Upper lobe of left lung (tissue), 6 donors: ENCODE results near the gene FMO3. TPM values are rescaled to one million over a fixed set of nuclear protein-coding genes. Genes with fewer than 3 reads are reported as not detected.

ENCODE experiments used
- ATAC-seq, 2 donors: fragments of 200-7000 bp; cut with Tn5 transposase; one replicate each; pipeline ENCODE4 v1.9.1; 2022; ENCODE audit warnings: mild to moderate bottlenecking in 2 of 2, moderate library complexity in 2 of 2; ENCODE audit not compliant: low FRiP score in 2 of 2
- DNase-seq, 2 donors: peaks; one replicate each; pipeline ENCODE4 v3.0.0-alpha.2; 2019 to 2020
- H3K27ac ChIP-seq, 4 donors: fragments of 200-600 bp; sonication (generic); one replicate each; pipeline ENCODE4 v1.5.1; 2016 to 2019
- H3K27me3 ChIP-seq, 4 donors: fragments of 200-600 bp; sonication (generic); one replicate each; pipeline ENCODE4 v1.5.1; 2017 to 2019
- H3K36me3 ChIP-seq, 4 donors: fragments of 200-600 bp; sonication (generic); one replicate each; pipeline ENCODE4 v1.5.1; 2016 to 2019
- H3K4me1 ChIP-seq, 4 donors: fragments of 200-600 bp; sonication (generic); one replicate each; pipeline ENCODE4 v1.5.1; 2018 to 2019
- H3K4me3 ChIP-seq, 4 donors: fragments of 200-600 bp; sonication (generic); one replicate each; pipeline ENCODE4 v1.5.1; 2017 to 2019; ENCODE audit warnings: mild to moderate bottlenecking in 2 of 4, moderate library complexity in 1 of 4
- H3K9me3 ChIP-seq, 4 donors: fragments of 200-600 bp; sonication (generic); one replicate each; pipeline ENCODE4 v1.5.1; 2018 to 2019
- EP300 ChIP-seq, 4 donors: sonication (generic); formaldehyde crosslinking; IDR thresholded peaks; one replicate each; pipeline ENCODE4 v1.5.1; 2017; ENCODE audit warnings: antibody characterized with exemption in 4 of 4, control low read depth in 2 of 4
- POLR2A ChIP-seq, 4 donors: fragments of 450-650 bp; IDR thresholded peaks; one replicate each; pipeline ENCODE4 v1.5.1; 2016 to 2017; ENCODE audit warnings: antibody characterized with exemption in 4 of 4, mild to moderate bottlenecking in 2 of 4
- POLR2AphosphoS5 ChIP-seq, 2 donors: sonication (generic); formaldehyde crosslinking; IDR thresholded peaks; one replicate each; pipeline ENCODE4 v1.5.1; 2017; ENCODE audit warnings: antibody characterized with exemption in 2 of 2
- WGBS, 2 donors: methylation state at CpG; one replicate each; pipeline ENCODE4 v1.1.5; 2017 to 2018; 5-methylcytosine and 5-hydroxymethylcytosine counted together
- total RNA-seq, 6 donors: library from RNA; depleted of rRNA in 4 of 6; stranded (reverse); fragments of >200 nt in 4 of 6; gene quantifications; one replicate each; pipeline versions ENCODE4 v1.1.0 to v1.2.1, GENCODE V29; 2016 to 2021
- TF ChIP-seq, protein P1 (sequence below), 6 experiments: fragments of 450-650 bp in 4 of 6; fragments of 200-600 bp in 2 of 6; sonication (generic) in 2 of 6; IDR thresholded peaks; one replicate each; pipeline ENCODE4 v1.5.1; 2016 to 2019; ENCODE audit warnings: antibody characterized with exemption in 6 of 6
- donor health status: DM: no; HTN: no; CAD: no; lungs with moderate emphysema.
- donor health status: DM: no; HTN: yes; CAD: no; lungs with severe emphysema.

The FMO3 gene
- total RNA-seq, 6 donors from 2014 or later, result 9.1 to 16.7 (median 13.5) TPM

DNA sequence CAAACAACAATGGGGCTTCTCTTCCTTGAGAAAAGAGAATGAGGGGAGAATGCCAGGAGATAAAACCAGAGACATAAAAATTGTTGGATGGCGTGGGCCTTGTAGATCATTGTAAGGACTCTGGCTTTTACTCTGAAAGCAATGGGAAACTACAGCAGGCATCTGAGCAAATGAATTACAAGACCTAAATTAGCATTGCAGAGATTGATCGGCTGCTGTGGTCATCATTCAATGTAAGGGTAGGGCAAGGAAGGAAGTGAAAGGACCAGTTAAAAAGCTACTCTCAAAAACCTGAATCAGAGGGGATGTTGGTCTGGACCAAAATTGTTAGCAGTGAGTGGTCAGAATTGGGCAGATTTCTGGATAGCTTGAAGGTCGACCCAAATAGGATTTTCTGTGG, 21.4 kb downstream of the FMO3 start:
- no peaks in the 10 kb centered on the region for H3K36me3 ChIP-seq
- WGBS, 2 donors, result 75 to 80% methylated on average over 3 of the region's 3 CpGs
- ATAC-seq (no peak), DNase-seq (no peak)
- H3K27ac ChIP-seq, result peak overlapping the region in 2 of 4 donors; percentile 21 to 64
- H3K4me1 ChIP-seq, result peaks cover 0 to under 1% (median 0%) of the 10 kb centered on the region in 4 donors
- H3K27me3 ChIP-seq, result no peaks in the 10 kb centered on the region
- H3K4me3 ChIP-seq, result no peak overlapping the region
- H3K9me3 ChIP-seq, result no peaks in the 10 kb centered on the region
- TF ChIP-seq, protein P1, sequence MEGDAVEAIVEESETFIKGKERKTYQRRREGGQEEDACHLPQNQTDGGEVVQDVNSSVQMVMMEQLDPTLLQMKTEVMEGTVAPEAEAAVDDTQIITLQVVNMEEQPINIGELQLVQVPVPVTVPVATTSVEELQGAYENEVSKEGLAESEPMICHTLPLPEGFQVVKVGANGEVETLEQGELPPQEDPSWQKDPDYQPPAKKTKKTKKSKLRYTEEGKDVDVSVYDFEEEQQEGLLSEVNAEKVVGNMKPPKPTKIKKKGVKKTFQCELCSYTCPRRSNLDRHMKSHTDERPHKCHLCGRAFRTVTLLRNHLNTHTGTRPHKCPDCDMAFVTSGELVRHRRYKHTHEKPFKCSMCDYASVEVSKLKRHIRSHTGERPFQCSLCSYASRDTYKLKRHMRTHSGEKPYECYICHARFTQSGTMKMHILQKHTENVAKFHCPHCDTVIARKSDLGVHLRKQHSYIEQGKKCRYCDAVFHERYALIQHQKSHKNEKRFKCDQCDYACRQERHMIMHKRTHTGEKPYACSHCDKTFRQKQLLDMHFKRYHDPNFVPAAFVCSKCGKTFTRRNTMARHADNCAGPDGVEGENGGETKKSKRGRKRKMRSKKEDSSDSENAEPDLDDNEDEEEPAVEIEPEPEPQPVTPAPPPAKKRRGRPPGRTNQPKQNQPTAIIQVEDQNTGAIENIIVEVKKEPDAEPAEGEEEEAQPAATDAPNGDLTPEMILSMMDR (IDR thresholded peaks at IDR 0.05), result no peak
- TF ChIP-seq POLR2AphosphoS5 (IDR thresholded peaks at IDR 0.05) (no peak), POLR2A (IDR thresholded peaks at IDR 0.05) (no peak), EP300 (IDR thresholded peaks at IDR 0.05) (no peak)

DNA sequence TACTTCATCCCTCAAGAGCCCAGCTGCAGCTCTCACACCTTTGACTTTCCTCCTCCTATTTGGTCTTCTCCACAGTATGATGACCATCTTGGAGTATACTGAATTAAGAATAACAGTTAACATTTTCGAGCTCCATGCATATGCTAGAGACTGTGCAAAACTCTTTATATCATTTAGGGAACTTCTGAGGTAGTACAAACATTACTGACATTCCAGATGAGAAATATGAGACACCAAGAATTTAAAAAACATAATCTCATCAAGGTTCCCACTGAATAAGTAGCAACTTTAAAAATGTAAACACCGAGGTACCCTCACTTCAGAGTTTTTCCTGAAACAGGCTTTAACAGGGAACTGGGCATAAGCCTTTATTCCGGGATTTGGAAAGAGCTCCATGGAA, 22.7 kb downstream of the FMO3 start:
- no peak overlapping the region for H3K27ac ChIP-seq
- no peaks in the 10 kb centered on the region for H3K27me3 ChIP-seq
- ATAC-seq, result no peak
- DNase-seq, result no peak
- 57 to 64% methylated on average over 3 of the region's 3 CpGs for WGBS, 2 donors
- TF ChIP-seq POLR2A (IDR thresholded peaks at IDR 0.05), result no peak
- no peaks in the 10 kb centered on the region for H3K36me3 ChIP-seq
- peaks cover 0 to 6% (median 0%) of the 10 kb centered on the region in 4 donors for H3K4me1 ChIP-seq
- H3K9me3 ChIP-seq, result no peaks in the 10 kb centered on the region
- H3K4me3 ChIP-seq, result no peak overlapping the region

DNA sequence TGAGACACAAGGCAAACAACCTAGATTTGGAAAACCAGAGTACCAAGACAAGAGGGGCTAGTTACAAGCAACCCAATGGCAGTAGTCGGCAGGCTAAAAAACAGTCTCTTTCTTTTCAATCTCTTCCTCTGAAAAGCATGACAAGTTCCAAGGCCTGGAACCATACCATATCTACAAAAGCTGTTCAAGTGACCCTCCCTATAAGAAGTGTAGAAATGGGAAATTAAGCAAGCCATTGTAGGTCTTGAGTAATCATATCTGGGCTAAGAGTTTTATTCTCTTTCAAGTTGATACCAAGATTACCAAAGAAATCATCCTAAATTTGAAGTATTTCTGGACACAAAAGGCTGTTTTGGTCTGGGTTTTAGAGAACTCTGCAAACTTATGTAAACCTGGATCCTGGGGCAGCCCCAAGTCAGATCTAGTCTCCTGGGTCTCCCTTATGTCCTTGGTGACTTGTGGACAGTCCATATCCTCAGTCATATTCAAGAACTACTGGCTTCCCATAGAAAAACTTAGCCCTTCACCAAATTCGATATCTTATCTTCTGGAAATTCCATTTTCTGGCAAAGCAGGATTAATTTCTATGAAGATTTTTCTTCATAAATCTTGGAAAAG, 24.7 kb downstream of the FMO3 start:
- DNase-seq, result no peak
- no peaks in the 10 kb centered on the region for H3K27me3 ChIP-seq
- H3K9me3 ChIP-seq, result no peaks in the 10 kb centered on the region
- no peaks in the 10 kb centered on the region for H3K36me3 ChIP-seq
- 76 to 83% methylated on average over 2 of the region's 2 CpGs for WGBS, 2 donors
- no peak for TF ChIP-seq POLR2A (IDR thresholded peaks at IDR 0.05)
- TF ChIP-seq, protein P1 (IDR thresholded peaks at IDR 0.05), result no peak
- no peak for TF ChIP-seq EP300 (IDR thresholded peaks at IDR 0.05)
- TF ChIP-seq POLR2AphosphoS5 (IDR thresholded peaks at IDR 0.05), result no peak
- ATAC-seq, result no peak
- no peak overlapping the region for H3K4me3 ChIP-seq
- H3K4me1 ChIP-seq, result peaks cover 0 to 6% (median 0%) of the 10 kb centered on the region in 4 donors
- peak overlapping the region in 2 of 4 donors; percentile 14 to 40 for H3K27ac ChIP-seq

DNA sequence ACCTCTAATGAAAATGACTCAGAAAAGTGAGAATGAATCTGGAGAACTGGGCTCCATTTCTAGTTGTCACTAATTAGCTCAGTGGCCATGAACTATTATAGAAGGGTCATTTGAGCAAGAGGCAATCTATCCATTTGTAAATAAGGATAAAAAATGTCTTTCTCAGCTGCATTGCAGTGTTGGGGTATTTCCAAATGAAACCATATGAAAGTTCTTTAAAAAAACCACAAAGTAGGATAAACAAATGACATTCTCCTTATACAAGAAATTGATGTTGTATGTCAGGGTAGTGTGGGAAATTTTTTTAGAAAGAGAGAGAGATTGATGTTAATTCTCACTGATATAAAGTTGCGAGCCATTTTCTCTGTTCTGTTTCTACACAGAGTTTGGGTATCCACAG, 26.0 kb downstream of the FMO3 start:
- Histone ChIP-seq H3K9me3 (no peaks in the 10 kb centered on the region), H3K4me1 (peaks cover 0 to 6% (median 0%) of the 10 kb centered on the region in 4 donors), H3K27me3 (no peaks in the 10 kb centered on the region), H3K36me3 (no peaks in the 10 kb centered on the region), H3K4me3 (no peak overlapping the region), H3K27ac (no peak overlapping the region)
- WGBS, 2 donors, result 82 to 88% methylated on average over 1 of the region's 1 CpG
- DNase-seq (no peak), ATAC-seq (no peak)
- TF ChIP-seq POLR2A (IDR thresholded peaks at IDR 0.05), result no peak
- TF ChIP-seq, protein P1 (IDR thresholded peaks at IDR 0.05), result no peak
- TF ChIP-seq EP300 (IDR thresholded peaks at IDR 0.05), result no peak
- no peak for TF ChIP-seq POLR2AphosphoS5 (IDR thresholded peaks at IDR 0.05)

DNA sequence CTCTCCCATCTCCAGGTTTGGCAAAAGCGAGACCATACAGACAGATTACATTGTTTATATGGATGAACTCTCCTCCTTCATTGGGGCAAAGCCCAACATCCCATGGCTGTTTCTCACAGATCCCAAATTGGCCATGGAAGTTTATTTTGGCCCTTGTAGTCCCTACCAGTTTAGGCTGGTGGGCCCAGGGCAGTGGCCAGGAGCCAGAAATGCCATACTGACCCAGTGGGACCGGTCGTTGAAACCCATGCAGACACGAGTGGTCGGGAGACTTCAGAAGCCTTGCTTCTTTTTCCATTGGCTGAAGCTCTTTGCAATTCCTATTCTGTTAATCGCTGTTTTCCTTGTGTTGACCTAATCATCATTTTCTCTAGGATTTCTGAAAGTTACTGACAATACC, 26.4 kb downstream of the FMO3 start:
- TF ChIP-seq EP300 (IDR thresholded peaks at IDR 0.05) (no peak), POLR2AphosphoS5 (IDR thresholded peaks at IDR 0.05) (no peak), POLR2A (IDR thresholded peaks at IDR 0.05) (no peak)
- TF ChIP-seq, protein P1 (IDR thresholded peaks at IDR 0.05), result no peak
- Histone ChIP-seq H3K27me3 (no peaks in the 10 kb centered on the region), H3K27ac (peak overlapping the region in 1 of 4 donors; percentile 43), H3K9me3 (no peaks in the 10 kb centered on the region), H3K36me3 (no peaks in the 10 kb centered on the region), H3K4me3 (no peak overlapping the region), H3K4me1 (peaks cover 0 to 6% (median 0%) of the 10 kb centered on the region in 4 donors)
- WGBS, 2 donors, result 81 to 93% methylated on average over 6 of the region's 6 CpGs
- no peak for DNase-seq
- no peak for ATAC-seq
